ENCODE results near the gene GID8.

DNA sequence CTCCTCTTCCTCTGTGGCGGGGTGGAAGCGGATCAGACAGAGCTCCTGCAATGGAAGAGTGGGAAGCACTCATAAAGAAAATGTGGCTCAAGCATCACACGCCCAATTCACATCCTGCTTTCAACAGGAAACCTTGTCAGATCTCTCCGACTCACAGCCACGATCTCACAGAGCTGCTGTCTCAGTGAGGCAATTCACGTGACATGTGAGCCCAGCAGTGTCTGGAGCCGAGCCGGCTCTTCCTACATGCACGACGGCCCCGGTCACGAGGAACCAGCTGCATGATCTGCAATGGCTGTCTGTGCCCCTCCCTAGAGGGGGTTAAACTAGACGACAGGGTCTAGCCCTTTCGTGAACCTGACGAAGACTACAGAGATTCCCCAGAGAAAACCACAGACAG, 46.8 kb upstream of the GID8 start:
- TF ChIP-seq, protein P1, sequence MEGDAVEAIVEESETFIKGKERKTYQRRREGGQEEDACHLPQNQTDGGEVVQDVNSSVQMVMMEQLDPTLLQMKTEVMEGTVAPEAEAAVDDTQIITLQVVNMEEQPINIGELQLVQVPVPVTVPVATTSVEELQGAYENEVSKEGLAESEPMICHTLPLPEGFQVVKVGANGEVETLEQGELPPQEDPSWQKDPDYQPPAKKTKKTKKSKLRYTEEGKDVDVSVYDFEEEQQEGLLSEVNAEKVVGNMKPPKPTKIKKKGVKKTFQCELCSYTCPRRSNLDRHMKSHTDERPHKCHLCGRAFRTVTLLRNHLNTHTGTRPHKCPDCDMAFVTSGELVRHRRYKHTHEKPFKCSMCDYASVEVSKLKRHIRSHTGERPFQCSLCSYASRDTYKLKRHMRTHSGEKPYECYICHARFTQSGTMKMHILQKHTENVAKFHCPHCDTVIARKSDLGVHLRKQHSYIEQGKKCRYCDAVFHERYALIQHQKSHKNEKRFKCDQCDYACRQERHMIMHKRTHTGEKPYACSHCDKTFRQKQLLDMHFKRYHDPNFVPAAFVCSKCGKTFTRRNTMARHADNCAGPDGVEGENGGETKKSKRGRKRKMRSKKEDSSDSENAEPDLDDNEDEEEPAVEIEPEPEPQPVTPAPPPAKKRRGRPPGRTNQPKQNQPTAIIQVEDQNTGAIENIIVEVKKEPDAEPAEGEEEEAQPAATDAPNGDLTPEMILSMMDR (IDR thresholded peaks at IDR 0.05) = no peak
- TF ChIP-seq SMC3 (IDR thresholded peaks at IDR 0.05) = no peak
- TF ChIP-seq RFX5 (IDR thresholded peaks at IDR 0.05) = no peak
- TF ChIP-seq CEBPB (IDR thresholded peaks at IDR 0.05) = no peak
- TF ChIP-seq, protein P2, sequence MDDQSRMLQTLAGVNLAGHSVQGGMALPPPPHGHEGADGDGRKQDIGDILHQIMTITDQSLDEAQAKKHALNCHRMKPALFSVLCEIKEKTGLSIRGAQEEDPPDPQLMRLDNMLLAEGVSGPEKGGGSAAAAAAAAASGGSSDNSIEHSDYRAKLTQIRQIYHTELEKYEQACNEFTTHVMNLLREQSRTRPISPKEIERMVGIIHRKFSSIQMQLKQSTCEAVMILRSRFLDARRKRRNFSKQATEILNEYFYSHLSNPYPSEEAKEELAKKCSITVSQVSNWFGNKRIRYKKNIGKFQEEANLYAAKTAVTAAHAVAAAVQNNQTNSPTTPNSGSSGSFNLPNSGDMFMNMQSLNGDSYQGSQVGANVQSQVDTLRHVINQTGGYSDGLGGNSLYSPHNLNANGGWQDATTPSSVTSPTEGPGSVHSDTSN (IDR thresholded peaks at IDR 0.05) = no peak
- TF ChIP-seq POLR2A (IDR thresholded peaks at IDR 0.05; ENCODE audit: low read length) = no peak
- TF ChIP-seq, protein P3, sequence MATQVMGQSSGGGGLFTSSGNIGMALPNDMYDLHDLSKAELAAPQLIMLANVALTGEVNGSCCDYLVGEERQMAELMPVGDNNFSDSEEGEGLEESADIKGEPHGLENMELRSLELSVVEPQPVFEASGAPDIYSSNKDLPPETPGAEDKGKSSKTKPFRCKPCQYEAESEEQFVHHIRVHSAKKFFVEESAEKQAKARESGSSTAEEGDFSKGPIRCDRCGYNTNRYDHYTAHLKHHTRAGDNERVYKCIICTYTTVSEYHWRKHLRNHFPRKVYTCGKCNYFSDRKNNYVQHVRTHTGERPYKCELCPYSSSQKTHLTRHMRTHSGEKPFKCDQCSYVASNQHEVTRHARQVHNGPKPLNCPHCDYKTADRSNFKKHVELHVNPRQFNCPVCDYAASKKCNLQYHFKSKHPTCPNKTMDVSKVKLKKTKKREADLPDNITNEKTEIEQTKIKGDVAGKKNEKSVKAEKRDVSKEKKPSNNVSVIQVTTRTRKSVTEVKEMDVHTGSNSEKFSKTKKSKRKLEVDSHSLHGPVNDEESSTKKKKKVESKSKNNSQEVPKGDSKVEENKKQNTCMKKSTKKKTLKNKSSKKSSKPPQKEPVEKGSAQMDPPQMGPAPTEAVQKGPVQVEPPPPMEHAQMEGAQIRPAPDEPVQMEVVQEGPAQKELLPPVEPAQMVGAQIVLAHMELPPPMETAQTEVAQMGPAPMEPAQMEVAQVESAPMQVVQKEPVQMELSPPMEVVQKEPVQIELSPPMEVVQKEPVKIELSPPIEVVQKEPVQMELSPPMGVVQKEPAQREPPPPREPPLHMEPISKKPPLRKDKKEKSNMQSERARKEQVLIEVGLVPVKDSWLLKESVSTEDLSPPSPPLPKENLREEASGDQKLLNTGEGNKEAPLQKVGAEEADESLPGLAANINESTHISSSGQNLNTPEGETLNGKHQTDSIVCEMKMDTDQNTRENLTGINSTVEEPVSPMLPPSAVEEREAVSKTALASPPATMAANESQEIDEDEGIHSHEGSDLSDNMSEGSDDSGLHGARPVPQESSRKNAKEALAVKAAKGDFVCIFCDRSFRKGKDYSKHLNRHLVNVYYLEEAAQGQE (IDR thresholded peaks at IDR 0.05) = no peak
- no peak for TF ChIP-seq BHLHE40 (IDR thresholded peaks at IDR 0.05; ENCODE audit: low read depth, low read length)
- no peak for TF ChIP-seq MAFK (IDR thresholded peaks at IDR 0.05; ENCODE audit: partially characterized antibody)
- TF ChIP-seq SREBF2 (IDR thresholded peaks at IDR 0.05) = no peak
- TF ChIP-seq PHF8 (IDR thresholded peaks at IDR 0.05; ENCODE audit: borderline replicate concordance, low read depth) = no peak
- TF ChIP-seq RAD21 (conservative IDR thresholded peaks at IDR 0.05 in 1 of 2, IDR thresholded peaks at IDR 0.05 in 1 of 2) = no peak
- no peak for TF ChIP-seq HDAC2 (IDR thresholded peaks at IDR 0.05)

Data from A549 (cell line).